Endothelial cell of umbilical vein (primary cell): ENCODE measurements around the gene KCNH4.

Source experiments
- FOS ChIP-seq: IDR thresholded peaks from 2 replicates; pipeline ENCODE4 v1.6.1; 2011; ENCODE audit warnings: mild to moderate bottlenecking, low read length, moderate library complexity, borderline replicate concordance; ENCODE audit not compliant: insufficient read depth
- POLR2A ChIP-seq: IDR thresholded peaks from 2 replicates; pipeline ENCODE4 v1.6.1; 2012; ENCODE audit warnings: low read depth, mild to moderate bottlenecking, control low read depth, low read length
- POLR2AphosphoS5 ChIP-seq: IDR thresholded peaks from 2 replicates; pipeline ENCODE4 v1.6.1; 2012; ENCODE audit warnings: low read depth, mild to moderate bottlenecking, control low read depth, low read length, moderate library complexity; ENCODE audit not compliant: insufficient read depth
- TF ChIP-seq, protein P1 (sequence below), 2 donors: IDR thresholded peaks; 1 replicate in 1 of 2; 2 replicates in 1 of 2; pipeline ENCODE4 v1.5.1; 2011; ENCODE audit warnings: low read length in 2 of 2, mild to moderate bottlenecking in 2 of 2, moderate library complexity in 2 of 2, control low read depth in 1 of 2, inconsistent platforms in 1 of 2, low read depth in 1 of 2; ENCODE audit not compliant: insufficient read depth in 1 of 2; ENCODE audit errors: extremely low read depth in 1 of 2

DNA sequence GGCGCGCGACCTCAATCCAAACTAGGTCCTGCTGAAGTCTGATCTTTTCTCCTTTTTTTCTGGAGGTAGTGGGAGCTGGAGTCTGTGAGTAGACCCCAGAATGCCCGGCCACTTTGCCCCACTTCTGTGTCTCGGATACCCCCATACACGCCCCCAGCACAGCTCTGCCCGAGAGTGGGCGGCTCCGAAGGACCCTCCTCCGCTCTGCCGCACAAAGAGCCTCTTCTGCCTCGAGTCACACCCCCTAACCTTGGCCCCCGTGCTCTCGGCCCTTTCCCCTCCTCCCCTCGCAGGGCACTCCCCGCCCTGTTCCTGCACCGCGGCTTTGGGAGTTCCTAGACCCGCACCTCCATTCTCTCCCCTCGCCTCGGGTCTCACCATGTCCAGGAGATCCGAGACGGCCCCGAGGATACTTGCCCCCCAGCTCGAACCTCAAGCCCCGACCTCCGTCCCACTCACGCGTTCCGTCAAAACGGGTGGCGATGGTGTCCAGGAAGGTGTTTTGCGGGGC, 476 bp downstream of the KCNH4 start:
- TF ChIP-seq, protein P1, sequence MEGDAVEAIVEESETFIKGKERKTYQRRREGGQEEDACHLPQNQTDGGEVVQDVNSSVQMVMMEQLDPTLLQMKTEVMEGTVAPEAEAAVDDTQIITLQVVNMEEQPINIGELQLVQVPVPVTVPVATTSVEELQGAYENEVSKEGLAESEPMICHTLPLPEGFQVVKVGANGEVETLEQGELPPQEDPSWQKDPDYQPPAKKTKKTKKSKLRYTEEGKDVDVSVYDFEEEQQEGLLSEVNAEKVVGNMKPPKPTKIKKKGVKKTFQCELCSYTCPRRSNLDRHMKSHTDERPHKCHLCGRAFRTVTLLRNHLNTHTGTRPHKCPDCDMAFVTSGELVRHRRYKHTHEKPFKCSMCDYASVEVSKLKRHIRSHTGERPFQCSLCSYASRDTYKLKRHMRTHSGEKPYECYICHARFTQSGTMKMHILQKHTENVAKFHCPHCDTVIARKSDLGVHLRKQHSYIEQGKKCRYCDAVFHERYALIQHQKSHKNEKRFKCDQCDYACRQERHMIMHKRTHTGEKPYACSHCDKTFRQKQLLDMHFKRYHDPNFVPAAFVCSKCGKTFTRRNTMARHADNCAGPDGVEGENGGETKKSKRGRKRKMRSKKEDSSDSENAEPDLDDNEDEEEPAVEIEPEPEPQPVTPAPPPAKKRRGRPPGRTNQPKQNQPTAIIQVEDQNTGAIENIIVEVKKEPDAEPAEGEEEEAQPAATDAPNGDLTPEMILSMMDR (IDR thresholded peaks at IDR 0.05; ENCODE audit: extremely low read depth in 1 of 2, insufficient read depth in 1 of 2, low read depth in 1 of 2, low read length in 2 of 2): no peak
- TF ChIP-seq POLR2A (no peak), FOS (no peak), POLR2AphosphoS5 (no peak)
